ACC112 (cell line): ENCODE data around the gene RPS6KA3.

Experiments
- H2AFZ ChIP-seq: fragments of 200-600 bp; sonication (generic); one replicate; pipeline ENCODE4 v1.6.0; 2017; ENCODE audit warnings: antibody characterized with exemption, low read length; ENCODE audit not compliant: unreplicated experiment
- H3K27ac ChIP-seq: fragments of 200-600 bp; sonication (generic); 2 replicates; pipeline ENCODE4 v1.5.1; 2014; ENCODE audit warnings: low read depth, mild to moderate bottlenecking, antibody characterized with exemption, low read length, moderate library complexity
- H3K27me3 ChIP-seq: fragments of 200-600 bp; sonication (generic); 2 replicates; pipeline ENCODE4 v1.6.1; 2014; ENCODE audit warnings: mild to moderate bottlenecking, antibody characterized with exemption, low read length, moderate library complexity, mixed read lengths; ENCODE audit not compliant: insufficient read depth
- H3K36me3 ChIP-seq: fragments of 200-600 bp; sonication (generic); 2 replicates; pipeline ENCODE4 v1.6.1; 2016; ENCODE audit warnings: mild to moderate bottlenecking, antibody characterized with exemption, low read length, moderate library complexity, mixed read lengths; ENCODE audit not compliant: insufficient read depth
- H3K4me1 ChIP-seq: fragments of 200-600 bp; sonication (generic); one replicate; pipeline ENCODE4 v1.6.1; 2016; ENCODE audit warnings: low read length, mixed read lengths; ENCODE audit not compliant: insufficient read depth, unreplicated experiment, control insufficient read depth
- H3K4me3 ChIP-seq: fragments of 200-600 bp; sonication (generic); 2 replicates; pipeline ENCODE4 v1.5.1; 2014; ENCODE audit warnings: mild to moderate bottlenecking, low read depth, low read length
- H3K79me2 ChIP-seq: fragments of 200-600 bp; sonication (generic); one replicate; pipeline ENCODE4 v1.6.0; 2016; ENCODE audit warnings: low read length; ENCODE audit not compliant: control insufficient read depth, unreplicated experiment, insufficient read depth

The RPS6KA3 gene

DNA sequence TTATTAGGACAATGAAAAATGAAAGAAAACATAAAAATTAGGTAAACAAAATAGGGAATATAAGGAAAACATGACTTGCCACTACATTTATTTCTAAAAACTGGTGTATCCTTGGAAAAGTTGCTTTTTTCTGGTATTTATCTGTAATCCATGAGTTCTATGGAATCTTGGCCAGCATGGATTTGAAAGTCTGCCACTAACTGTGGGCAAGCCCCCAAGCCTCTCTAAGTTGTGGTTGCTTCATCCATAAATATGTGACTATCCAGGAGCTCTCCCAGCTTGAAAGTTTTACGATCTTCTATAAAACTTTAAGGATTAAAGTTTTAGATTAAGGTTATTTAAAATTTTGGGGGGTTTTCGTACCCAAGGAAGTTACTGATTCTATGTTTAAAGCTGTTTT is 21.8 kb downstream of the RPS6KA3 start:
- Histone ChIP-seq H3K4me1 (no peaks in the 10 kb centered on the region), H3K27ac (no peak overlapping the region), H3K4me3 (no peak overlapping the region), H3K36me3 (peaks cover 20% of the 10 kb centered on the region), H2AFZ (no peak overlapping the region), H3K27me3 (no peaks in the 10 kb centered on the region), H3K79me2 (peaks cover 30% of the 10 kb centered on the region)

DNA sequence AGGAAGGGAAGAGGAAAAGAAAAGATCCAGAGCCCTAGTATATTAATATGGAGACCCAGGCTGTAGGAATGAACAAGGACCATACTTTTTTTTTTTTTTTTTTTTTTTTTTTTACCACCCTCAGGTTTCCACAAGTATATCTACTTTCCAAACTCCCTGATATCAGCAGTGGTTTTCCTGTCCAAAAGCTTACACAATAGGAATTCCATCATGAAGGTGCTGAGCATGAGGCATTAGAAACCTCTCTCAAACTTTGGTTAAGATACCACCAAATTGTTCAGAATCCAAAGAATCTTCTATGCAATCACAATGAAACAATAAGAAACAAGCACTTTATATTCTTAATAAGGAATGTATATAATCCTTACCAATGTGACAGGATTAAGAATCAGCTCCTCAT is 26.5 kb downstream of the RPS6KA3 start:
- Histone ChIP-seq H3K36me3 (peaks cover 31% of the 10 kb centered on the region), H3K27me3 (no peaks in the 10 kb centered on the region), H2AFZ (no peak overlapping the region), H3K79me2 (peaks cover 33% of the 10 kb centered on the region), H3K27ac (no peak overlapping the region), H3K4me3 (no peak overlapping the region), H3K4me1 (peaks cover 16% of the 10 kb centered on the region)

DNA sequence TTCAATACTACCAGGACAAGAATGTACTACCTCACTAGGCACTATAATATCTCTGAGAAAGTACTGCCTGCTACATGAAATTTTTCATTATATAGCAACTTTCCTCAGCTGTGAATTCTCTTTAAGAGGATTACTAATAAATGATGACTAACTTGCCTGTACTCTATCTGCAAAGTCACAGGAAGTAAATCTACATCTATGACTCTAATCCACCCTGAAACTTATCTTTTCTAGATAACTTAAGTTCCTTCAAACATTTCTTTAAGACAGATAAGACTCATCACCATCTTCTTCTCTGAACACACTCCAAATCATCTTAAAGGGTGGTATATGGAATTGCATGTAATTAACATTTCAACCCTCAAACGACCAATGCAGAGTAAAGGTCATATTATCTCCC is 28.8 kb downstream of the RPS6KA3 start:
- no peak overlapping the region for H2AFZ ChIP-seq
- peaks cover 23% of the 10 kb centered on the region for H3K79me2 ChIP-seq
- peak overlapping the region; percentile 23; the same call in 1 of the 2 replicates for H3K27ac ChIP-seq
- H3K27me3 ChIP-seq: no peaks in the 10 kb centered on the region
- peaks cover 16% of the 10 kb centered on the region for H3K4me1 ChIP-seq
- peak overlapping the region; percentile 18; the same call in 1 of the 2 replicates for H3K4me3 ChIP-seq
- peaks cover 44% of the 10 kb centered on the region for H3K36me3 ChIP-seq

GRCh38 chrX:20235755-20236154 is 31.0 kb downstream of the RPS6KA3 start:
- Histone ChIP-seq H3K79me2 (peaks cover 17% of the 10 kb centered on the region), H3K27ac (no peak overlapping the region), H2AFZ (no peak overlapping the region), H3K4me1 (peaks cover 16% of the 10 kb centered on the region), H3K36me3 (peaks cover 34% of the 10 kb centered on the region), H3K4me3 (no peak overlapping the region), H3K27me3 (no peaks in the 10 kb centered on the region)

DNA sequence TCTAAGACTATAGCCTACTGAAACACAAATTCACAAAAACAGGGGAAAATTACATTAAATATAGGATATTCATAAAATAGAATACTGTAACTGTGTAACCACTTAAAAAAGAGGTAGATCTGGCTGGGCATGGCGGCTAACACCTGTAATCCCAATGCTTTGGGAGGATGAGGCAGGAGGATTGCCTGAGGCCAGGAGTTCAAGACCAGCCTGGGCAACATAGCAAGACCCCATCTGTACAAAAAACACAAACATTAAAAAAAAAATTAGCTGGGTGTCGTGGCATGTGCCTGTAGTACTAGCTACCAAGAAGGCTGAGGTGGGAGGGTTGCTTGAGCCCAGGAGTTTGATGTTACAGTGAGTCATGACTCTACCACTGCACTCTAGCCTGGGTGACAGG is 33.4 kb downstream of the RPS6KA3 start:
- no peak overlapping the region for H3K4me3 ChIP-seq
- H3K4me1 ChIP-seq: peaks cover 11% of the 10 kb centered on the region
- peaks cover 34% of the 10 kb centered on the region for H3K36me3 ChIP-seq
- peaks cover 14% of the 10 kb centered on the region for H3K79me2 ChIP-seq
- H3K27ac ChIP-seq: no peak overlapping the region
- H3K27me3 ChIP-seq: no peaks in the 10 kb centered on the region
- H2AFZ ChIP-seq: no peak overlapping the region

DNA sequence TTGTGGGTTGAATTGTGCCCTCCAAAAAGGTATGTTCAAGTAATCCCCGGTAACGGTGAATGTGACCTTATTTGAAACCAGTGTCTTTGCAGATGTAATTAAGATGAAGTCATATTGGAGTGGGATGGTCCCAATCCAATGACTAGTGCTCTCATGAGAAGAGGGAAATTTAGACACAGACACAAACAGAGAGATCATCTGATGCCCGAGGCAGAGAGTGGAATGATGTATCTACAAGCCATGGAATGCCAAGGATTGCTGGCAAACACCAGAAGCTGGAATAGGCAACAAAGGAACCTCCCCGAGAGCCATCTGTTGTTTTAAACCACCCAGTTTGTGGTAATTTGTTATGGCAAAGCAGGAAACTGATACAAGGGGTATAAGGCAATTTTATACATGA is 35.1 kb downstream of the RPS6KA3 start:
- Histone ChIP-seq H3K27me3 (no peaks in the 10 kb centered on the region), H3K79me2 (peaks cover 10% of the 10 kb centered on the region), H2AFZ (no peak overlapping the region), H3K4me1 (no peaks in the 10 kb centered on the region), H3K27ac (no peak overlapping the region), H3K4me3 (no peak overlapping the region), H3K36me3 (peaks cover 34% of the 10 kb centered on the region)

GRCh38 chrX:20230406-20230805 is 36.3 kb downstream of the RPS6KA3 start:
- no peaks in the 10 kb centered on the region for H3K27me3 ChIP-seq
- no peak overlapping the region for H2AFZ ChIP-seq
- H3K36me3 ChIP-seq: peaks cover 24% of the 10 kb centered on the region
- H3K79me2 ChIP-seq: peaks cover 2% of the 10 kb centered on the region
- H3K4me1 ChIP-seq: peaks cover 4% of the 10 kb centered on the region
- H3K27ac ChIP-seq: no peak overlapping the region
- H3K4me3 ChIP-seq: no peak overlapping the region

- Histone ChIP-seq H3K4me3 (no peak overlapping the region), H3K79me2 (no peaks in the 10 kb centered on the region), H3K4me1 (peaks cover 7% of the 10 kb centered on the region), H3K27me3 (no peaks in the 10 kb centered on the region), H2AFZ (no peak overlapping the region), H3K27ac (no peak overlapping the region), H3K36me3 (peaks cover 16% of the 10 kb centered on the region)
Measured at GRCh38 chrX:20229155-20229554, 37.6 kb downstream of the RPS6KA3 start.

GRCh38 chrX:20228245-20228644 is 38.5 kb downstream of the RPS6KA3 start:
- Histone ChIP-seq H2AFZ (no peak overlapping the region), H3K27me3 (no peaks in the 10 kb centered on the region), H3K27ac (no peak overlapping the region), H3K79me2 (no peaks in the 10 kb centered on the region), H3K4me1 (peaks cover 7% of the 10 kb centered on the region), H3K4me3 (no peak overlapping the region), H3K36me3 (peaks cover 10% of the 10 kb centered on the region)

- no peaks in the 10 kb centered on the region for H3K79me2 ChIP-seq
Measured at GRCh38 chrX:20227116-20227515, 39.6 kb downstream of the RPS6KA3 start.

DNA sequence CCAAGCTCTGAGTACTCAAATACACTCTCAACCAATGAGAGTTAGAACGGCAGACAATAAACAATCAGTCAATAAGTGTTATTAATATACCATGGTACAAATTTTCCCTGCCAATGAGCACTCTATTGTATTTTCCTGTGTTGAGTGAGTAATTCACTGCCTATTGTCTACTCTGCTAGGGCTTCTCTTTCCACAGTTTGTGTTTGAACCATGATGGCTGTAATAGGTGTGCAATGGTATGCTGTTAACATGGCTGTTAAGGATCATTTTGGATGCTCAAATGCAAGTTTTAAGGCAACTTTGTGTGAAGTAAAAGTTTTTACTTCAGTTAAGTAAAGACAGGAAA is 41.2 kb downstream of the RPS6KA3 start:
- no peaks in the 10 kb centered on the region for H3K79me2 ChIP-seq
- peaks cover 4% of the 10 kb centered on the region for H3K36me3 ChIP-seq
- no peaks in the 10 kb centered on the region for H3K27me3 ChIP-seq
- no peak overlapping the region for H2AFZ ChIP-seq
- peaks cover 19% of the 10 kb centered on the region for H3K4me1 ChIP-seq
- no peak overlapping the region for H3K4me3 ChIP-seq
- H3K27ac ChIP-seq: no peak overlapping the region; the same call in 1 of the 2 replicates

More at GRCh38 chrX:20227116-20227515, 39.6 kb downstream of the RPS6KA3 start:
- no peak overlapping the region for H2AFZ ChIP-seq
- no peak overlapping the region for H3K4me3 ChIP-seq
- H3K27ac ChIP-seq: no peak overlapping the region
- H3K36me3 ChIP-seq: peaks cover 10% of the 10 kb centered on the region
- H3K27me3 ChIP-seq: no peaks in the 10 kb centered on the region
- peaks cover 10% of the 10 kb centered on the region for H3K4me1 ChIP-seq
